Endothelial cell of umbilical vein (primary cell): ENCODE data around the gene PRKAR1B. TPM values are rescaled to one million over a fixed set of nuclear protein-coding genes. Genes with fewer than 3 reads are reported as not detected.

ENCODE experiments used
- BruUV-seq: library from RNA; stranded (reverse); fragments of 400-500 nt; replicated peaks from 2 replicates; lab custom pipeline; 2021; lab: Mats Ljungman, UMichigan
- CTCF ChIA-PET: fragments of 300-600, 350-600 bp; sonication (Branson Sonifier 250); formaldehyde crosslinking; loops from one replicate; lab custom pipeline; 2021; ENCODE audit warnings: antibody characterized with exemption, inconsistent platforms; lab: Charles Lee
- POLR2A ChIA-PET: fragments of 300-600, 350-600 bp; sonication (Branson Sonifier 250); formaldehyde crosslinking; loops from one replicate; lab custom pipeline; 2021; ENCODE audit warnings: antibody characterized with exemption, inconsistent platforms; lab: Charles Lee
- DNase-seq: peaks from one replicate; pipeline ENCODE4 v3.0.0-alpha.2; 2011; ENCODE audit warnings: low read depth, low spot score
- FAIRE-seq: peaks from 2 replicates; lab custom pipeline; 2011; peaks lifted over from hg19 to GRCh38; lab: Jason Lieb, UNC
- H2AFZ ChIP-seq: 2 replicates; pipeline ENCODE4 v1.6.0; 2012; ENCODE audit warnings: low read depth, low read length, control low read depth, inconsistent platforms
- H3K27ac ChIP-seq: 2 replicates; pipeline ENCODE4 v1.5.1; 2011; ENCODE audit warnings: low read depth, mild to moderate bottlenecking, control low read depth, low read length, moderate library complexity; ENCODE audit not compliant: insufficient read depth
- H3K27me3 ChIP-seq, 2 experiments: 2 replicates each; pipeline versions ENCODE4 v1.6.0 to v1.6.1; 2011; ENCODE audit warnings: low read length in 2 of 2, mixed read lengths in 1 of 2; ENCODE audit not compliant: control insufficient read depth in 2 of 2, insufficient read depth in 2 of 2
- H3K36me3 ChIP-seq, 2 experiments: 2 replicates in 1 of 2; 3 replicates in 1 of 2; pipeline ENCODE4 v1.5.1; 2011; ENCODE audit warnings: low read length in 2 of 2, mild to moderate bottlenecking in 1 of 2, moderate library complexity in 1 of 2; ENCODE audit not compliant: control insufficient read depth in 2 of 2, insufficient read depth in 2 of 2; ENCODE audit errors: extremely low read depth in 1 of 2
- H3K4me1 ChIP-seq: 3 replicates; pipeline ENCODE4 v1.5.1; 2011; ENCODE audit warnings: mild to moderate bottlenecking, low read length; ENCODE audit not compliant: control insufficient read depth, insufficient read depth; ENCODE audit errors: extremely low read depth
- H3K4me2 ChIP-seq: 2 replicates; pipeline ENCODE4 v1.6.1; 2011; ENCODE audit warnings: low read length, control low read depth, mixed read lengths; ENCODE audit not compliant: insufficient read depth
- H3K4me3 ChIP-seq, 3 experiments: fragments of 200-600 bp in 1 of 3; sonication (generic), shearing (Covaris generic) in 1 of 3; replicated peaks in 1 of 3; 2 replicates each; pipeline ENCODE4 v1.5.1; 2011 to 2016; ENCODE audit warnings: control low read depth in 3 of 3, low read length in 3 of 3, mild to moderate bottlenecking in 2 of 3, inconsistent platforms in 1 of 3, low read depth in 1 of 3, moderate library complexity in 1 of 3; ENCODE audit not compliant: insufficient read depth in 1 of 3
- H3K79me2 ChIP-seq: 2 replicates; pipeline ENCODE4 v1.6.0; 2012; ENCODE audit warnings: low read length, inconsistent platforms; ENCODE audit not compliant: control insufficient read depth, insufficient read depth
- H3K9ac ChIP-seq: replicated peaks from 2 replicates; pipeline ENCODE3; 2011; ENCODE audit warnings: low read length, control low read depth; ENCODE audit not compliant: insufficient read depth; ENCODE audit errors: extremely low read depth
- H3K9me1 ChIP-seq: replicated peaks from 3 replicates; pipeline ENCODE4 v1.6.0; 2011; ENCODE audit warnings: mild to moderate bottlenecking, low read length; ENCODE audit not compliant: control insufficient read depth, insufficient read depth; ENCODE audit errors: extremely low read depth
- H3K9me3 ChIP-seq: replicated peaks from 2 replicates; pipeline ENCODE4 v1.5.1; 2012; ENCODE audit warnings: low read length, inconsistent platforms; ENCODE audit not compliant: control insufficient read depth, insufficient read depth
- H4K20me1 ChIP-seq: replicated peaks from 2 replicates; pipeline ENCODE3; 2011; ENCODE audit warnings: mild to moderate bottlenecking, low read length; ENCODE audit not compliant: control insufficient read depth, insufficient read depth; ENCODE audit errors: extremely low read depth
- EZH2 ChIP-seq: IDR thresholded peaks from 2 replicates; pipeline ENCODE4 v1.6.1; 2012; ENCODE audit warnings: borderline replicate concordance, low read depth, mild to moderate bottlenecking, moderate library complexity, low read length, inconsistent platforms; ENCODE audit not compliant: severe bottlenecking
- FOS ChIP-seq: IDR thresholded peaks from 2 replicates; pipeline ENCODE4 v1.6.1; 2011; ENCODE audit warnings: mild to moderate bottlenecking, low read length, moderate library complexity, borderline replicate concordance; ENCODE audit not compliant: insufficient read depth
- GATA2 ChIP-seq: IDR thresholded peaks from 2 replicates; pipeline ENCODE4 v1.7.0; 2011; ENCODE audit warnings: low read depth, mild to moderate bottlenecking, moderate library complexity, mixed read lengths, low read length; ENCODE audit not compliant: insufficient read length, insufficient read depth
- JUN ChIP-seq: IDR thresholded peaks from 2 replicates; pipeline ENCODE4 v1.6.1; 2011; ENCODE audit warnings: borderline replicate concordance, low read depth; ENCODE audit not compliant: insufficient read length, insufficient read depth
- MAX ChIP-seq: IDR thresholded peaks from 2 replicates; pipeline ENCODE4 v1.6.1; 2011; ENCODE audit not compliant: insufficient read depth, insufficient read length
- MYC ChIP-seq: IDR thresholded peaks from one replicate; pipeline ENCODE4 v1.6.1; 2011; ENCODE audit warnings: mild to moderate bottlenecking, low read depth, low read length
- POLR2A ChIP-seq: IDR thresholded peaks from 2 replicates; pipeline ENCODE4 v1.6.1; 2012; ENCODE audit warnings: low read depth, mild to moderate bottlenecking, control low read depth, low read length
- POLR2AphosphoS5 ChIP-seq: IDR thresholded peaks from 2 replicates; pipeline ENCODE4 v1.6.1; 2012; ENCODE audit warnings: low read depth, mild to moderate bottlenecking, control low read depth, low read length, moderate library complexity; ENCODE audit not compliant: insufficient read depth
- dilution Hi-C: fragments of 300-500 bp; cut with MboI; formaldehyde crosslinking; loops from one replicate; pipeline ENCODE4 v1.15.0; 2019; ENCODE audit warnings: low sequenced_read_pairs; ENCODE audit not compliant: extremely low pct_ligation_motif_present
- intact Hi-C: fragments of 100-400 bp; cut with micrococcal nuclease; formaldehyde crosslinking; loops from one replicate; pipeline ENCODE4 v1.10.0; 2022
- polyA plus RNA-seq, 4 experiments: library from polyadenylated mRNA; depleted of rRNA in 3 of 4; stranded (reverse) in 3 of 4; unstranded in 1 of 4; fragments of >200 nt; gene quantifications; 2 replicates each; pipeline versions ENCODE4 v1.2.1 to v1.2.3, GENCODE V29; 2011 to 2012; ENCODE audit warnings: missing spikeins in 1 of 4
- total RNA-seq: library from RNA; stranded (reverse); gene quantifications from 2 replicates; pipeline ENCODE4 v1.2.3, GENCODE V29; 2021
- TF ChIP-seq, protein P1 (sequence below), 2 donors: IDR thresholded peaks; 1 replicate in 1 of 2; 2 replicates in 1 of 2; pipeline ENCODE4 v1.5.1; 2011; ENCODE audit warnings: low read length in 2 of 2, mild to moderate bottlenecking in 2 of 2, moderate library complexity in 2 of 2, control low read depth in 1 of 2, inconsistent platforms in 1 of 2, low read depth in 1 of 2; ENCODE audit not compliant: insufficient read depth in 1 of 2; ENCODE audit errors: extremely low read depth in 1 of 2

PRKAR1B gene
- total and polyA plus RNA-seq, 2 donors (not counting 3 experiments of a cell fraction or from before 2014, with no cell fraction given) = 15.4 to 29.2 TPM

GRCh38 chr7:767580-767940, 40.5 kb upstream of the PRKAR1B start:
- peaks cover 10% of the 10 kb centered on the region for H3K4me1 ChIP-seq
- TF ChIP-seq FOS = no peak
- no peak for TF ChIP-seq MYC
- TF ChIP-seq, protein P1, sequence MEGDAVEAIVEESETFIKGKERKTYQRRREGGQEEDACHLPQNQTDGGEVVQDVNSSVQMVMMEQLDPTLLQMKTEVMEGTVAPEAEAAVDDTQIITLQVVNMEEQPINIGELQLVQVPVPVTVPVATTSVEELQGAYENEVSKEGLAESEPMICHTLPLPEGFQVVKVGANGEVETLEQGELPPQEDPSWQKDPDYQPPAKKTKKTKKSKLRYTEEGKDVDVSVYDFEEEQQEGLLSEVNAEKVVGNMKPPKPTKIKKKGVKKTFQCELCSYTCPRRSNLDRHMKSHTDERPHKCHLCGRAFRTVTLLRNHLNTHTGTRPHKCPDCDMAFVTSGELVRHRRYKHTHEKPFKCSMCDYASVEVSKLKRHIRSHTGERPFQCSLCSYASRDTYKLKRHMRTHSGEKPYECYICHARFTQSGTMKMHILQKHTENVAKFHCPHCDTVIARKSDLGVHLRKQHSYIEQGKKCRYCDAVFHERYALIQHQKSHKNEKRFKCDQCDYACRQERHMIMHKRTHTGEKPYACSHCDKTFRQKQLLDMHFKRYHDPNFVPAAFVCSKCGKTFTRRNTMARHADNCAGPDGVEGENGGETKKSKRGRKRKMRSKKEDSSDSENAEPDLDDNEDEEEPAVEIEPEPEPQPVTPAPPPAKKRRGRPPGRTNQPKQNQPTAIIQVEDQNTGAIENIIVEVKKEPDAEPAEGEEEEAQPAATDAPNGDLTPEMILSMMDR (IDR thresholded peaks at IDR 0.05; ENCODE audit: extremely low read depth in 1 of 2, insufficient read depth in 1 of 2, low read depth in 1 of 2, low read length in 2 of 2) = no peak
- TF ChIP-seq GATA2 = no peak
- no peak for TF ChIP-seq EZH2
- CTCF ChIA-PET = interaction anchor here (1.2 to 2.7 kb wide), 2 partner anchors 19 to 434 kb away, joined by 4 to 8 read pairs; no protein-coding TSS in a partner anchor
- dilution Hi-C loops = no loop called here
- H2AFZ ChIP-seq = no peak overlapping the region
- H3K9ac ChIP-seq = no peak overlapping the region
- no peak overlapping the region for H3K4me3 ChIP-seq
- H3K4me2 ChIP-seq = no peak overlapping the region
- intact Hi-C loops = no loop called here
- H3K9me1 ChIP-seq = no peaks in the 10 kb centered on the region
- POLR2A ChIA-PET = interaction anchor here (0.6 kb wide), 1 partner anchor 49 kb away, joined by 5 read pairs; no protein-coding TSS in a partner anchor
- H3K9me3 ChIP-seq = no peaks in the 10 kb centered on the region
- H3K27ac ChIP-seq = no peak overlapping the region
- no peaks in the 10 kb centered on the region for H3K27me3 ChIP-seq
- H4K20me1 ChIP-seq = no peaks in the 10 kb centered on the region
- FAIRE-seq (no peak), DNase-seq (no peak)
- H3K36me3 ChIP-seq = peaks cover 4 to 18% of the 10 kb centered on the region in 2 experiments
- no peaks in the 10 kb centered on the region for H3K79me2 ChIP-seq
- BruUV-seq = no TSS peak

DNA sequence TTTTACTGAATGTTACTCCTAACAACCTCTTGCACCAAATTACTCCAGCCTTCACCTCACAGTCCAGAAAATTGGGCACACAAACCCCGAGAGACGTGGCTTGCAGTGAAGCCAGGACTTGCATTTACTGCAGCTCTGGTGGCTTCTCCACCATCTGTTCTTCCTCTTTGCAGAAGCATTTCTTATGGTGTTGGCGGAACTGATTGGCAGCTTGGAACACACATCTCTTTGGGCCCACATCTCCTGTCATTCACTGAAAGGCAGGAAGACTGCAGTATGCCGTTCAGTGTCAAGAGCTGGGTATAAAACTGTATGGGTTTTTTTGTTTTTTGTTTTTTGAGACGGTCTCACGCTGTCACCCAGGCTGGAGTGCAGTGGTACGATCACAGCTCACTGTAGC, 38.3 kb upstream of the PRKAR1B start:
- POLR2A ChIA-PET = no interaction called here

More for the DNA sequence above, 38.3 kb upstream of the PRKAR1B start:
- no peak for TF ChIP-seq JUN
- TF ChIP-seq MAX = no peak
- no peak for TF ChIP-seq FOS
- TF ChIP-seq POLR2AphosphoS5 = no peak
- TF ChIP-seq, protein P1 (IDR thresholded peaks at IDR 0.05; ENCODE audit: extremely low read depth in 1 of 2, insufficient read depth in 1 of 2, low read depth in 1 of 2, low read length in 2 of 2) = no peak
- no peak for TF ChIP-seq EZH2
- no peak for TF ChIP-seq POLR2A
- no peak for TF ChIP-seq MYC
- TF ChIP-seq GATA2 = no peak
- no peak overlapping the region for H2AFZ ChIP-seq
- H3K4me2 ChIP-seq = no peak overlapping the region
- H3K36me3 ChIP-seq = peaks cover 4 to 26% of the 10 kb centered on the region in 2 experiments
- H3K79me2 ChIP-seq = no peaks in the 10 kb centered on the region
- FAIRE-seq (no peak), DNase-seq (no peak)
- intact Hi-C loops = no loop called here
- no peak overlapping the region for H3K9ac ChIP-seq
- H3K9me1 ChIP-seq = no peaks in the 10 kb centered on the region
- no peak overlapping the region for H3K27ac ChIP-seq
- CTCF ChIA-PET = no interaction called here
- no peaks in the 10 kb centered on the region for H3K4me1 ChIP-seq
- H4K20me1 ChIP-seq = no peaks in the 10 kb centered on the region
- no peak overlapping the region for H3K4me3 ChIP-seq
- no peaks in the 10 kb centered on the region for H3K27me3 ChIP-seq
- dilution Hi-C loops = no loop called here
- BruUV-seq = no TSS peak
- no peaks in the 10 kb centered on the region for H3K9me3 ChIP-seq
